BE2C (cell line): Measurements from ENCODE around the gene NAA80.

ENCODE experiments used
- DNase-seq: peaks from one replicate; pipeline ENCODE4 v3.0.0-alpha.2; 2020
- H3K27me3 ChIP-seq: fragments of 250-450 bp; sonication (Bioruptor Pico); 2 replicates; pipeline ENCODE4 v1.5.1; 2020; ENCODE audit warnings: mild to moderate bottlenecking
- H3K36me3 ChIP-seq: fragments of 250-450 bp; sonication (Bioruptor Pico); 2 replicates; pipeline ENCODE4 v1.5.1; 2020; ENCODE audit warnings: mild to moderate bottlenecking
- H3K4me1 ChIP-seq: fragments of 250-450 bp; sonication (Bioruptor Pico); 2 replicates; pipeline ENCODE4 v1.5.1; 2020
- H3K4me3 ChIP-seq: 2 replicates; pipeline ENCODE4 v1.5.1; 2011; ENCODE audit warnings: low read depth, low read length
- H3K9me3 ChIP-seq: fragments of 250-450 bp; sonication (Bioruptor Pico); 2 replicates; pipeline ENCODE4 v1.5.1; 2020
- TF ChIP-seq, protein P1 (sequence below): IDR thresholded peaks from 2 replicates; pipeline ENCODE4 v1.5.1; 2012; ENCODE audit warnings: mild to moderate bottlenecking, low read depth, low read length

The NAA80 gene

DNA sequence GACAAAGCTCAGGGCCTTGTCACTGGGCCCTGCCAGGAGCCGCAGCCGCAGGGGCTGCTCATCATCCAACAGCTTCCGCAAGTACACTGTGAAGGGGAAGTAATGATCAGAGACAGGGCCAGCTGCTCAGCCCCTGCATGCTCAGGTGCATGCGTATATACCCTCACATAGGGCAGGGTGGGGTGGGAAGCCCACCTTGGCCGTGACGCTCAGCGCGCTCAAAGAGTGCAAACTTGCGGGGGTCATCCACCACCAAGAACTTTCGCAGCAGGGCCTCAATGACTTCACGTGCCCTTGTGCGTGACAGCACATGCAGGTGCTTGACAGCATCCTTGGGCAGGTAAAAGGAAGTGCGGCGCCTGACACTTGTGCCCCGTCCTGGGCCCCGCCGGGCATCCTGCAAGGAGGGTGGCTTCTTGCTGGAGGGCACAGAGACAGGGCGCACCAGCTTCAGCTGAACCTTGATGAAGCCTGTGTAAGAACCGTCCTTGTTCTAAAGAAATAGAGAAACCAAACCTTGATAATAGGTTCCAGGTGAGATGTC, 32.2 kb upstream of the NAA80 start:
- TF ChIP-seq, protein P1, sequence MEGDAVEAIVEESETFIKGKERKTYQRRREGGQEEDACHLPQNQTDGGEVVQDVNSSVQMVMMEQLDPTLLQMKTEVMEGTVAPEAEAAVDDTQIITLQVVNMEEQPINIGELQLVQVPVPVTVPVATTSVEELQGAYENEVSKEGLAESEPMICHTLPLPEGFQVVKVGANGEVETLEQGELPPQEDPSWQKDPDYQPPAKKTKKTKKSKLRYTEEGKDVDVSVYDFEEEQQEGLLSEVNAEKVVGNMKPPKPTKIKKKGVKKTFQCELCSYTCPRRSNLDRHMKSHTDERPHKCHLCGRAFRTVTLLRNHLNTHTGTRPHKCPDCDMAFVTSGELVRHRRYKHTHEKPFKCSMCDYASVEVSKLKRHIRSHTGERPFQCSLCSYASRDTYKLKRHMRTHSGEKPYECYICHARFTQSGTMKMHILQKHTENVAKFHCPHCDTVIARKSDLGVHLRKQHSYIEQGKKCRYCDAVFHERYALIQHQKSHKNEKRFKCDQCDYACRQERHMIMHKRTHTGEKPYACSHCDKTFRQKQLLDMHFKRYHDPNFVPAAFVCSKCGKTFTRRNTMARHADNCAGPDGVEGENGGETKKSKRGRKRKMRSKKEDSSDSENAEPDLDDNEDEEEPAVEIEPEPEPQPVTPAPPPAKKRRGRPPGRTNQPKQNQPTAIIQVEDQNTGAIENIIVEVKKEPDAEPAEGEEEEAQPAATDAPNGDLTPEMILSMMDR: no peak
- DNase-seq: no peak
- H3K36me3 ChIP-seq: peaks cover 24% of the 10 kb centered on the region
- no peaks in the 10 kb centered on the region for H3K9me3 ChIP-seq
- H3K27me3 ChIP-seq: no peaks in the 10 kb centered on the region
- H3K4me3 ChIP-seq: no peak overlapping the region
- no peaks in the 10 kb centered on the region for H3K4me1 ChIP-seq

GRCh38 chr3:50330330-50330729, 31.1 kb upstream of the NAA80 start:
- Histone ChIP-seq H3K4me3 (no peak overlapping the region), H3K9me3 (no peaks in the 10 kb centered on the region), H3K4me1 (no peaks in the 10 kb centered on the region), H3K27me3 (no peaks in the 10 kb centered on the region), H3K36me3 (peaks cover 24% of the 10 kb centered on the region)
- TF ChIP-seq, protein P1: no peak
- DNase-seq: no peak

GRCh38 chr3:50327943-50328691, 28.9 kb upstream of the NAA80 start, which contains the start of gene TUSC2:
Gene TUSC2 (minus strand): TSS chr3:50328223. CDS start chr3:50328099, 124 bp downstream.
- TF ChIP-seq, protein P1: no peak
- no peaks in the 10 kb centered on the region for H3K9me3 ChIP-seq
- peak within 1 kb of the TSS; percentile 77 for H3K4me3 ChIP-seq
- no peaks in the 10 kb centered on the region for H3K27me3 ChIP-seq
- no peaks in the 10 kb centered on the region for H3K4me1 ChIP-seq
- peaks cover 24% of the 10 kb centered on the region for H3K36me3 ChIP-seq
- DNase-seq: peak; percentile 92

DNA sequence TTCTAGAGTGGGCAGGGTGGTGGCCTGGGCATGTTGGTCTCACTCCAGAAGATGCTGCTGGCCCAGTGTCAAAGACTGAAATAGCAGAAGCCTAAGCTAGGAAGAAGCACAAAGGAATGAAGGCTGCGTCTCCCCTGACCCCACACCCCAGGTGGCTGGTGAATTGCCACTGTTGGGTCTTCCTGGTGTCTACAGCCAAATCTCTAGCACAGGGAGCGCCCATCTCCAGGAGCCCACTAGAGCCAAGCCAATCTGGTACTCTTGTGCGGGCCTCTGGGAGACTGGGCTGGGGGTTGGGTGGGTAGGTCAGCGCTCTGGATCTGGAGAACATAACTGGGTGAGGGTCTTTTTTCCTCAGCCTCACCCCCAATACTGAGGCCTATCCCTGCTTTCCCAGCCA, 27.9 kb upstream of the NAA80 start:
- H3K4me1 ChIP-seq: no peaks in the 10 kb centered on the region
- peak overlapping the region; percentile 77 for H3K4me3 ChIP-seq
- H3K27me3 ChIP-seq: no peaks in the 10 kb centered on the region
- DNase-seq: no peak
- H3K36me3 ChIP-seq: peaks cover 22% of the 10 kb centered on the region
- TF ChIP-seq, protein P1: no peak
- H3K9me3 ChIP-seq: no peaks in the 10 kb centered on the region

- Histone ChIP-seq H3K27me3 (no peaks in the 10 kb centered on the region), H3K36me3 (peaks cover 12% of the 10 kb centered on the region), H3K4me3 (no peak overlapping the region), H3K4me1 (peaks cover 3% of the 10 kb centered on the region; the same call in 1 of the 2 replicates), H3K9me3 (no peaks in the 10 kb centered on the region)
- TF ChIP-seq, protein P1: no peak
- no peak for DNase-seq
These were observed 27.0 kb upstream of the NAA80 start for GRCh38 chr3:50326182-50326541.

DNA sequence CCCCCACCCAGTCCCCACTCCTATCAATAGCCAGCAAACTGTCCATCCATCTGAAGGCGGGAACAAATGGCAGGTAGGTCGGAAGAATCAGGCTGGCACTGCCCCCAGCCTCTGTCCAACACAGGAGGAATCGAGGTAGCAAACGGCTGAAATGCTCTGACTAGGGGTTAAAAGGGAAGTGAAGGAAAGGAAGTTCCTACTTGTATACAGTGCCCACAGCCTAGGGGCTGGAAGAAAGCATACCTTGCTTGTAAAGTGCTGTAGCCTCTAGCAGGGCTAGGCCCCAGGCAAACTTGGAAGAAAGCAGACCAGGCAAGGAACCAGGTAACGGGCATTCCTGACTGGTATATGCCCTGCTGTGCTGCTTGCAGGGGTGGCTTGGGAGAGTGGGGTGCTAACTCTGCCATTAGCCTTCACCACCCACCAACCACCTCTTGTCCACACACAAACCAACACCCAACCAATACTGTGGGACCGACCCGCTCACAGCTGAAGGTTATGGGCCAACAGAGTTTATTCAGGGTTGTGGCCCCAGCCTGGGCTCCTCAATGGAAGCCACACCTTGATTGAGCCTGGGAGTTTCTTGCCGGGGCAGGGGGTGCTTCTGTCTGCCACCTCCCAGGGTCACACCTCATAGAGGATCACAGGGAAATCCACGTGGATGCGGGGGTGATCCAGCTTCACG, 26.4 kb upstream of the NAA80 start:
- H3K4me3 ChIP-seq: no peak overlapping the region
- no peaks in the 10 kb centered on the region for H3K9me3 ChIP-seq
- peaks cover 3% of the 10 kb centered on the region; the same call in 1 of the 2 replicates for H3K4me1 ChIP-seq
- no peak for DNase-seq
- H3K36me3 ChIP-seq: peaks cover 9% of the 10 kb centered on the region
- TF ChIP-seq, protein P1: no peak
- no peaks in the 10 kb centered on the region for H3K27me3 ChIP-seq
